NCI-H2196 treated with DMSO at 0.1 percent for 48 hours (cell line): ENCODE results near the gene FCER1G.

Source experiments
- DNase-seq: peaks from one replicate; lab custom pipeline; 2025; ENCODE audit not compliant: unreplicated experiment; lab: John Stamatoyannopoulos, UW

FCER1G gene

GRCh38 chr1:161215076-161215475, at the start of gene FCER1G:
Gene FCER1G, plus strand, starts transcription at chr1:161215295. Its CDS starts 27 bp downstream, at chr1:161215322.
- DNase-seq: no peak

- DNase-seq: peak; percentile 96
These were observed 49.1 kb upstream of the FCER1G start, which contains the start of gene PPOX for GRCh38 chr1:161165742-161166668. Gene PPOX, plus strand, starts transcription at chr1:161166426. Its CDS starts 422 bp downstream, at chr1:161166848.

DNA sequence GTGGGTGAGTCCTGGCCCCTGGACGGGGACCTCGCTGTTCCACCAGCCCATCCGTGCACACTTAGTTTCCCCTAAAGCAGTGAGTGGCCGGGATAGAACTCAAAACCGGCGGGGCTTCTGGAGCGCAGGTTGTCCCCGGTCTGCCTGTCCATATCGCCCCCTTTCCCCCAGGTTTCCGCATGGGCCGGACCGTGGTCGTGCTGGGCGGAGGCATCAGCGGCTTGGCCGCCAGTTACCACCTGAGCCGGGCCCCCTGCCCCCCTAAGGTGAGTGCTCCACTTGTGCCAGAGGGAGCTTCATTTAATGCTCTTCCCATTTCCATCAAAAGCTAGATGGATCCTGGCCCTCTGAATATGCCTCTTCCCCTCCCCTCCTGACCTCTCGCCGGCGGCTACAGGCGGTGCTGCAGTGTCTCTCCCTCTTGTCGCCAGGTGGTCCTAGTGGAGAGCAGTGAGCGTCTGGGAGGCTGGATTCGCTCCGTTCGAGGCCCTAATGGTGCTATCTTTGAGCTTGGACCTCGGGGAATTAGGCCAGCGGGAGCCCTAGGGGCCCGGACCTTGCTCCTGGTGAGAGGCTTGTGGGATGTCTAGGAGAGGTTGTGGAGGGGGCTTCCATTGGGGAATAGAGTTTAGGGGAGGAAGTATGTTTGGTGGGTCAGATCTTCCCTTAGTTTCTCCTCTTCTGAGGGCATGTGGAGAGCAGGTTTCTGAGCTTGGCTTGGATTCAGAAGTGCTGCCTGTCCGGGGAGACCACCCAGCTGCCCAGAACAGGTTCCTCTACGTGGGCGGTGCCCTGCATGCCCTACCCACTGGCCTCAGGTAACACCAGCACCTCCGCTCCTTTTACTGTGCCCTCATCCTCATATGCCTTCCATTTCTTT, 48.2 kb upstream of the FCER1G start:
- DNase-seq: no peak

- DNase-seq: no peak
These were observed 46.2 kb upstream of the FCER1G start for GRCh38 chr1:161168906-161169305.

DNA sequence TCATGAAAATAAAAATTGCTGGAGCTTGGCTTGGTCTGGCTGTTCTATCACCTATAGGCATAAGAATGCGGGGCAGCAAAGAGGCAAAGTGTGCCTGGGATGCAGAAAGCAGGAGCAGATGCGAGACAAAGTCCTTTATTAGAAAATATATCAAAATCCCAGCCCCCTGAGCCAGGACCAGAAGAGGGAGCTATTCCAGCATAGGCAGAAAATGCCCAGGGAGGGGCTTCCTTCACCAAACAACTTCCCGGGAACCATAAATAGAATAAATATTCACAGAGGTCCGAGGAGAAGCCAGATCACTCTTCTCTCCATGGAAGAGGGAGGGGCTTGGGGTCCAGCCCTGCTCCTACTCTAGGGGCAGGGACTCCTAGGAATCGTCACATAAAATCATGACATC, 43.9 kb upstream of the FCER1G start:
- no peak for DNase-seq

DNA sequence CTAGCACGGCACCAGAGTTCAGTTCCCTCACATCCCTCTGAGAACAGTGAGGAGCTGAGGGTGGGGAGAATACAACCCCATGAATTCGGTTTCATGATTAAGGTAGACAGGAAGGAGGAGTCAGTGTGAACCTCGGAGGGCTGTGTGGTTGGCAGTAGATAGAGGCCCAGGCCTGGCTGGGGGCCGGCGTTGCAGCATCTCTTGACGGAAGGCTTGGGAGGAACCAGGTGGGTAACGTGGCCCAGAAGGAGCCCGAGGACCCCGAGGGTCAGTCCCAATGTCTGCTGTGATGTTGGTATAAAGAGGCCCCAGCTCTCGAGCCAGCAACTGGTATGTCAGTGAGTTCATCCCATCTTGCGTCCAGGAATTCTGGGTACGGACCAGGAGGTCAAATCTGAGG, 43.4 kb upstream of the FCER1G start:
- DNase-seq: no peak

GRCh38 chr1:161172349-161172748, 42.7 kb upstream of the FCER1G start:
- DNase-seq: no peak

DNA sequence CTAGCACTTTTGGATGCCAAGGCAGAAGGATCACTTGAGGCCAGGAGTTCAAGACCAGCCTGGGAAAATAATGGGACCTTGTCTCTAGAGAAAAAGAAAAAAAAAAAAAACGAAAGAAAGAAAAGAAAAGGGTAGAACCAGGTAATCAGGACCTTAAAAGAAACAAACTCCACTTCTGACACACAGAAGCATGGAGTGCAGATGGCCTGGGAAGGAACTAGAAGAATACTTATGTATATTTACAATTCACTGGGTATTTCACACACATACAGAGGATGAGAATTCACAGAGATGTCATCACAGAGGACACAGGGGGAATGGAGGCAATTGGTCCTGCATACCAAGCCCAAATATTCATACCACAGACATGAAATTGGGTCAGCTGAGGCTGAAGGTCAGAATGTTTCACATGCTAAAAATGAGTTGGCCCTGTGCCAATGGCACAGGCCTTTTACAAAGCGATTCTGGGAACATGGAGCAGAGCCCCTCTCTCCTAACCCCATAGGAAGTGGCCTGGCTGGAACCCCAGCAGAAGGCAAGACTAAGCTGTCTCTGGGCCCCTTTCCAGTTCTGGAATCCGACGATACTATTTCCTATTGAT, 42.2 kb upstream of the FCER1G start:
- no peak for DNase-seq

GRCh38 chr1:161173711-161174110, 41.4 kb upstream of the FCER1G start:
- no peak for DNase-seq

GRCh38 chr1:161174911-161175310, 40.2 kb upstream of the FCER1G start:
- no peak for DNase-seq

DNA sequence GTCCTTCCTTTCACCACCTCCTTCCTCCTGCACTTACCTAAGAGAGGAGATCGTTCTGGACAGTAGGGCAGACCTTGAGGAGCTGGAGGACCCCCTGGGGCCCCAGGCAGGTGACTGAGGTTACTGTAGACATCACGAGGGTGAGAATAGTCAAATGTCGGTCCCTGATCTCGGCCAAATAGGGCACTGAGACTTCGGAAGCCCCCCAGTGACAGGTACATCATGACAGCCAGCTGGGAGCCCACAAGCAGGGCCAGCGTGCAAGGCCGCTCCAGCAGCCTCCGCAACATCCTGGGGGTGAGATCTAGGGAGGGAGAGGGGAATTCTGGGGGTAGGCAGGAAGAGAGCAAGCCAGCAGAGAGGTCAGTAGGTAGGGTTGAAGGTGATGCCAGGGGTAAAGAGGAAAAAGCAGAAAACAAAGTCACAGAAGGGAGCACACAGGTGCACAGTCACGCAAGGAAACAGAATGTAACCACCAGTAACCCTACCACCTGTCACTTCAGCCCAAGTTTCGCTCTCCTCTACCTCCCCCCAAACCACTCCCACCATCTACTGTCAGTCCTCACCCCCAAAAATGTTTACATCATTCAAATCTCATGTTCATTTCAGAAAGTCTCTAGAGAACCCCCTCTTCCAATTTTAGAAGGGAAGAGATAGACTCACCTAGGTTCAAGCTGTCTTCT, 39.2 kb upstream of the FCER1G start:
- no peak for DNase-seq

GRCh38 chr1:161176468-161177111, 38.5 kb upstream of the FCER1G start:
- DNase-seq: no peak

DNA sequence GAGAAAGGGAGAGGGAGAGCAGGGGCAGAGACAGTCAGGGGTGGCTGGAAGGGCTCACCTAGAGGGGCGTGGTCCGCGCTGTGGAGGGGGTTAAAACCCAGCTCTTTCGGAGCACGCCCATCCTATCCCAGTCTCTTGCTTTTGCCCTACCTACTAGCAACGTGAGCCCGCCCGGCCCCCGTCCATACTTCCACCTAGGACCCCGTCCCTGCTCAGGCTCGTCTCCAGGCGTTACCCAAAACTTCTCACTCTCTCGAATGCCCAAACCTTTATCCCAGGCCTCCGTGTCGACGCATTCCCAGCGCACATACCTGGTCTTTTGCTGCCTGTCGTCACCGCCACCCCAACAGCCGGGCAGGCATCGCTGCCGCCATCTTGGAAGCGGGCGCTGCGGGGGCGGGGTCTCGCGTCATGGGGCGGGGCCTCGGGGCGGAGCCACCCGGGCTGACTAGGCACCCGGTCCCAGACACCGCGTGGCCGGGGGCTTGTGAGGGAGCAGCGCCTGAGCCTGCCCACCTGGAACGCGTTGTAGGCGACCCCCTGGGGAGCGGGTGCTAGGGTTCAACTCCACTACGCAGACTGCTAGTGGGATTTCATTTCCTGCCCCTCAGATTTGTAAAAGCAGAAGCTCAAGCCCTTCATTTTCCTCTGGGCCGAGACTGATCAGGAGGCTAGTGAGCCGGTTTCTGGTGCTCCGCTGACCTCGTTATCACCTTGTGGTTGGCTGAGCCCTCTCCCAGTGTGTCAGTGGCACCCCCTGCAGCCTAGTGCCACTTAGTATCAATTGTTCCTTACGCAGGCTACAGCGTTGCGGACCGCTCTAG, 37.8 kb upstream of the FCER1G start, which contains the start of gene B4GALT3:
TSS of gene B4GALT3 (minus strand) at position 396 of the 824 bp plus-strand sequence. CDS start 1,447 bp downstream, outside the sequence.
- DNase-seq: peak; percentile 71

GRCh38 chr1:161177936-161178244, 37.2 kb upstream of the FCER1G start:
- DNase-seq: no peak

- DNase-seq: no peak
These were observed 35.4 kb upstream of the FCER1G start for GRCh38 chr1:161179698-161180097.

DNA sequence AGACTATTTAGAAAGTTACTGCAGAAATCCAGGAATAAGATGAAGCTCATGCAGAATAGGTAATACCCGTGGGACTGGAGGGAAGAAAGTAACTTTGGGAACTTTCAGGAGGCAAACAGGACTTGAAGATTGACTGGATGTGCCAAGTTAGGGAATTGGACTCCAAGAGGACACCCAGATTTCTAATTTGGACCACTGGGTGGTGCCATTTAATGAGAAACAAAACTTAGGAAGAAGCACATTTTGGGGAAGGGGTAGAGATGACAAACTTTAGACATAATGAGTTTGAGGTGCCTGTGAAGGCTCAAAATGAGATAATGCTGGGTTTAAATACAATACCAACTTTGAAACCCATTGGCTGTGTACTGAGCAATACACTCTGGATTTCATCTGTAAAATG, 34.5 kb upstream of the FCER1G start:
- DNase-seq: no peak

- DNase-seq: no peak
These were observed 32.9 kb upstream of the FCER1G start for GRCh38 chr1:161182214-161182613.

DNA sequence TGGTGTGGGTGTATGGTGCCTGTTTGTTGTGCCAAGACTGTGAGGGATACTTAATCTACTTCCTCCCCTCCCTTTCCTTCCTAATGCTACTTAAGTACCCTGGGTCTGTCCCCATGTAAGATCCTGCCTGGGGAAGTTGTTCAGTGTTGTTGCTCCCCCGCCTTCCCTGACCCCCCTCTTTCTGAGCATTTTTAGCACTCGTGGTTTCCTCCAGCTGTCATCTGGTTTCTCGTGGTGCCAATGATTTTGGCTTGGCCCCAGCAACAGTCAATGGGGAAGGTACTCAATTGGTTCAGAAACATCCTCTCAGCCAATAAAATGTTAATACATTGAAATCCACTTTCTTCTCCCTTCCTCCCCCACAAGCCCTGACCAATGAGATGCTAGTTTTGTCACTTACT, 29.8 kb upstream of the FCER1G start:
- DNase-seq: no peak

DNA sequence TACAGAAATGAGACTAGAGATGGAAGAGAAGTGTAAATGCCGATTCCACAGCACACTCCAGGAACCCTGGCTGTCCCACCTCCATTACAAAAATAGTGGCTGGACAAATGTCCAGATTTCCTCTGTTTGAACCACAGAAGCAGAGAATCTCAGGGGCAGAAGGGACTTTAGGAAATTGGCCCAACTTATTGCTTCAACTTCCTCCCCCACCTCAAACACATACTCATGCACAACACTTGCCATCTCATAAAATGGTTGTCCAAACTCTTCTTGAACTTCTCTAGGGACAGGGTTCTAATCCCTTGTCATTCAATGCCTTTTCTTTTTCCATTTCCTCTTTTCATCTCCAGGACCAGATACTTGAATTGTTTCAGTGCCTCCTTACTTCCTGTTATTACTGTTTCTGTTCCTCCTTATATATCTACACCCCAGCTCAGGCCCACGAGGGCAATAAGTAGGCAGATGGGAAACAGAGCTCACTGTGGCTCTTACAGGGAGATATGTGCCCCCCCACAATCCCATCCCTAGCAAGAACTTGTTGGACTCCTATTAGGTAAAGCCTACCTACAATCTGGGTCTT, 29.3 kb upstream of the FCER1G start:
- DNase-seq: no peak
